ENCODE data around the gene THAP2. TPM values are rescaled to one million over a fixed set of nuclear protein-coding genes. Genes with fewer than 3 reads are reported as not detected.

Gene THAP2
- total RNA-seq, 2 experiments from 2014 or later = 8.3 to 9.4 TPM

GRCh38 chr12:71642264-71642663 is 21.8 kb upstream of the THAP2 start:
- Mint-ChIP-seq H3K27me3 (ENCODE audit: low read depth) (no peaks in the 10 kb centered on the region), H3K36me3 (ENCODE audit: low read depth) (peaks cover 40% of the 10 kb centered on the region), H3K4me1 (ENCODE audit: low read depth) (peaks cover 46% of the 10 kb centered on the region), H3K4me3 (no peak overlapping the region), H3K9me3 (no peaks in the 10 kb centered on the region), H3K27ac (peak overlapping the region; percentile 73)
- DNase-seq = no peak
- intact Hi-C loops (cut with micrococcal nuclease) = loop anchor here (1.0 to 2.0 kb wide), 2 partner anchors 20 to 45 kb away; partner anchors contain the start of gene TMEM19
- CTCF ChIA-PET = interaction anchor here (0.7 to 1.2 kb wide), 2 partner anchors 21 to 38 kb away, joined by 3 to 5 read pairs; no protein-coding TSS in a partner anchor

GRCh38 chr12:71645268-71645667 is 18.8 kb upstream of the THAP2 start:
- peaks cover 49% of the 10 kb centered on the region for H3K4me1 Mint-ChIP-seq (ENCODE audit: low read depth)
- H3K4me3 Mint-ChIP-seq = no peak overlapping the region
- H3K9me3 Mint-ChIP-seq = no peaks in the 10 kb centered on the region
- no peaks in the 10 kb centered on the region for H3K27me3 Mint-ChIP-seq (ENCODE audit: low read depth)
- peak overlapping the region; percentile 38 for H3K27ac Mint-ChIP-seq
- no peak for DNase-seq
- H3K36me3 Mint-ChIP-seq (ENCODE audit: low read depth) = peaks cover 41% of the 10 kb centered on the region
- CTCF ChIA-PET = interaction anchor here (0.6 to 3.7 kb wide), 4 partner anchors 8 to 27 kb away, joined by 3 to 29 read pairs (median 6); partner anchors contain the start of genes THAP2 and ZFC3H1
- intact Hi-C loops (cut with micrococcal nuclease) = no loop called here

- CTCF ChIA-PET = interaction anchor here (1.5 to 3.7 kb wide), 3 partner anchors 9 to 101 kb away, joined by 5 to 29 read pairs (median 9); partner anchors contain the start of genes THAP2 and ZFC3H1
- H3K27ac Mint-ChIP-seq = no peak overlapping the region
- H3K4me3 Mint-ChIP-seq = no peak overlapping the region
- H3K9me3 Mint-ChIP-seq = no peaks in the 10 kb centered on the region
- no peak for DNase-seq
- peaks cover 45% of the 10 kb centered on the region for H3K4me1 Mint-ChIP-seq (ENCODE audit: low read depth)
- H3K27me3 Mint-ChIP-seq (ENCODE audit: low read depth) = no peaks in the 10 kb centered on the region
- peaks cover 38% of the 10 kb centered on the region for H3K36me3 Mint-ChIP-seq (ENCODE audit: low read depth)
- intact Hi-C loops (cut with micrococcal nuclease) = no loop called here
These were observed 17.6 kb upstream of the THAP2 start for GRCh38 chr12:71646512-71646911.

- Mint-ChIP-seq H3K4me1 (ENCODE audit: low read depth) (peaks cover 30% of the 10 kb centered on the region), H3K4me3 (no peak overlapping the region), H3K27me3 (ENCODE audit: low read depth) (no peaks in the 10 kb centered on the region), H3K9me3 (no peaks in the 10 kb centered on the region), H3K27ac (no peak overlapping the region), H3K36me3 (ENCODE audit: low read depth) (peaks cover 28% of the 10 kb centered on the region)
- intact Hi-C loops (cut with micrococcal nuclease) = no loop called here
- CTCF ChIA-PET = interaction anchor here (1.1 kb wide), 1 partner anchor 9 kb away, joined by 3 read pairs; no protein-coding TSS in a partner anchor
- DNase-seq = no peak
These were observed 15.6 kb upstream of the THAP2 start for GRCh38 chr12:71648537-71648936.

- H3K36me3 Mint-ChIP-seq (ENCODE audit: low read depth) = peaks cover 21% of the 10 kb centered on the region
- H3K27me3 Mint-ChIP-seq (ENCODE audit: low read depth) = no peaks in the 10 kb centered on the region
- intact Hi-C loops (cut with micrococcal nuclease) = no loop called here
- H3K27ac Mint-ChIP-seq = no peak overlapping the region
- DNase-seq = no peak
- CTCF ChIA-PET = interaction anchor here (1.1 kb wide), 1 partner anchor 14 kb away, joined by 3 read pairs; no protein-coding TSS in a partner anchor
- no peak overlapping the region for H3K4me3 Mint-ChIP-seq
- peaks cover 25% of the 10 kb centered on the region for H3K4me1 Mint-ChIP-seq (ENCODE audit: low read depth)
- H3K9me3 Mint-ChIP-seq = no peaks in the 10 kb centered on the region
These were observed 14.7 kb upstream of the THAP2 start for GRCh38 chr12:71649401-71649800.

GRCh38 chr12:71652656-71653055 is 11.4 kb upstream of the THAP2 start:
- H3K27ac Mint-ChIP-seq = no peak overlapping the region
- H3K4me1 Mint-ChIP-seq (ENCODE audit: low read depth) = peaks cover 36% of the 10 kb centered on the region
- H3K4me3 Mint-ChIP-seq = no peak overlapping the region
- H3K9me3 Mint-ChIP-seq = no peaks in the 10 kb centered on the region
- DNase-seq = no peak
- H3K36me3 Mint-ChIP-seq (ENCODE audit: low read depth) = peaks cover 21% of the 10 kb centered on the region
- H3K27me3 Mint-ChIP-seq (ENCODE audit: low read depth) = no peaks in the 10 kb centered on the region
- CTCF ChIA-PET = interaction anchor here (1.1 kb wide), 1 partner anchor 18 kb away, joined by 3 read pairs; no protein-coding TSS in a partner anchor
- intact Hi-C loops (cut with micrococcal nuclease) = loop anchor here (1.0 to 2.0 kb wide), 2 partner anchors 11 to 16 kb away; partner anchors contain the start of gene ZFC3H1

GRCh38 chr12:71653137-71653536 is 11.0 kb upstream of the THAP2 start:
- no peak overlapping the region for H3K27ac Mint-ChIP-seq
- no peak for DNase-seq
- no peaks in the 10 kb centered on the region for H3K9me3 Mint-ChIP-seq
- peaks cover 38% of the 10 kb centered on the region for H3K4me1 Mint-ChIP-seq (ENCODE audit: low read depth)
- peaks cover 21% of the 10 kb centered on the region for H3K36me3 Mint-ChIP-seq (ENCODE audit: low read depth)
- intact Hi-C loops (cut with micrococcal nuclease) = loop anchor here (1.0 to 2.0 kb wide), 2 partner anchors 10 to 16 kb away; partner anchors contain the start of gene ZFC3H1
- no peak overlapping the region for H3K4me3 Mint-ChIP-seq
- CTCF ChIA-PET = interaction anchor here (1.1 kb wide), 1 partner anchor 19 kb away, joined by 3 read pairs; no protein-coding TSS in a partner anchor
- H3K27me3 Mint-ChIP-seq (ENCODE audit: low read depth) = no peaks in the 10 kb centered on the region

GRCh38 chr12:71654200-71654599 is 9.9 kb upstream of the THAP2 start:
- intact Hi-C loops (cut with micrococcal nuclease) = no loop called here
- Mint-ChIP-seq H3K36me3 (ENCODE audit: low read depth) (peaks cover 27% of the 10 kb centered on the region), H3K27ac (no peak overlapping the region), H3K4me1 (ENCODE audit: low read depth) (peaks cover 40% of the 10 kb centered on the region), H3K9me3 (no peaks in the 10 kb centered on the region), H3K4me3 (no peak overlapping the region), H3K27me3 (ENCODE audit: low read depth) (no peaks in the 10 kb centered on the region)
- DNase-seq = no peak
- CTCF ChIA-PET = no interaction called here

- intact Hi-C loops (cut with micrococcal nuclease) = no loop called here
- H3K4me1 Mint-ChIP-seq (ENCODE audit: low read depth) = peaks cover 45% of the 10 kb centered on the region
- H3K27ac Mint-ChIP-seq = peak overlapping the region; percentile 4
- no peak for DNase-seq
- H3K27me3 Mint-ChIP-seq (ENCODE audit: low read depth) = no peaks in the 10 kb centered on the region
- peak overlapping the region; percentile 43 for H3K4me3 Mint-ChIP-seq
- H3K9me3 Mint-ChIP-seq = no peaks in the 10 kb centered on the region
- CTCF ChIA-PET = interaction anchor here (1.3 kb wide), 1 partner anchor 92 kb away, joined by 6 read pairs; no protein-coding TSS in a partner anchor
- peaks cover 29% of the 10 kb centered on the region for H3K36me3 Mint-ChIP-seq (ENCODE audit: low read depth)
These were observed 8.6 kb upstream of the THAP2 start for GRCh38 chr12:71655495-71655894.

- H3K36me3 Mint-ChIP-seq (ENCODE audit: low read depth) = peaks cover 29% of the 10 kb centered on the region
- CTCF ChIA-PET = interaction anchor here (1.3 kb wide), 1 partner anchor 91 kb away, joined by 6 read pairs; no protein-coding TSS in a partner anchor
- intact Hi-C loops (cut with micrococcal nuclease) = no loop called here
These were observed 8.2 kb upstream of the THAP2 start for GRCh38 chr12:71655907-71656306.

GRCh38 chr12:71656740-71657139 is 7.4 kb upstream of the THAP2 start:
- DNase-seq = no peak
- CTCF ChIA-PET = interaction anchor here (1.1 to 1.6 kb wide), 2 partner anchors 8 to 20 kb away, joined by 3 read pairs; no protein-coding TSS in a partner anchor
- Mint-ChIP-seq H3K27me3 (ENCODE audit: low read depth) (no peaks in the 10 kb centered on the region), H3K4me3 (no peak overlapping the region), H3K27ac (no peak overlapping the region), H3K36me3 (ENCODE audit: low read depth) (peaks cover 29% of the 10 kb centered on the region), H3K9me3 (no peaks in the 10 kb centered on the region), H3K4me1 (ENCODE audit: low read depth) (peaks cover 48% of the 10 kb centered on the region)
- intact Hi-C loops (cut with micrococcal nuclease) = no loop called here

More at GRCh38 chr12:71655907-71656306, 8.2 kb upstream of the THAP2 start:
- Mint-ChIP-seq H3K27me3 (ENCODE audit: low read depth) (no peaks in the 10 kb centered on the region), H3K9me3 (no peaks in the 10 kb centered on the region), H3K27ac (no peak overlapping the region), H3K4me1 (ENCODE audit: low read depth) (peaks cover 45% of the 10 kb centered on the region), H3K4me3 (peak overlapping the region; percentile 43)
- DNase-seq = no peak

- Mint-ChIP-seq H3K27ac (peak overlapping the region; percentile 99), H3K9me3 (no peaks in the 10 kb centered on the region), H3K4me3 (peak overlapping the region; percentile 97), H3K27me3 (ENCODE audit: low read depth) (no peaks in the 10 kb centered on the region), H3K4me1 (ENCODE audit: low read depth) (peaks cover 42% of the 10 kb centered on the region), H3K36me3 (ENCODE audit: low read depth) (peaks cover 43% of the 10 kb centered on the region)
- intact Hi-C loops (cut with micrococcal nuclease) = loop anchor here (1.0 to 5.0 kb wide), 4 partner anchors 20 to 275 kb away; partner anchors contain the start of genes TBC1D15 and TPH2
- CTCF ChIA-PET = interaction anchor here (2.6 to 2.9 kb wide), 3 partner anchors 16 to 85 kb away, joined by 9 to 31 read pairs (median 12); partner anchors contain the start of gene TMEM19
- DNase-seq = no peak
These were observed 2.0 kb upstream of the THAP2 start for GRCh38 chr12:71661977-71662530.

Measured in activated naive CD4-positive, alpha-beta T cell treated with anti-CD3 and anti-CD28 coated beads for 36 hours (primary cell).